Dermis microvascular lymphatic vessel endothelial cell (primary cell): ENCODE data around the gene SFXN1. TPM values are rescaled to one million over a fixed set of nuclear protein-coding genes. Genes with fewer than 3 reads are reported as not detected.

Source experiments
- DNase-seq, 2 donors: peaks; one replicate each; pipeline versions ENCODE4 v3.0.0 to v3.0.0-alpha.2; 2010; ENCODE audit warnings: low read depth in 2 of 2
- total RNA-seq: library from RNA; depleted of rRNA; stranded (reverse); fragments of >200 nt; gene quantifications from 2 replicates; pipeline ENCODE4 v1.2.1, GENCODE V29; 2014

Gene SFXN1
- total RNA-seq, 1 donor from 2014 or later, result 71.8 TPM

- no peak for DNase-seq
These were observed 95.3 kb downstream of the SFXN1 start for GRCh38 chr5:175573493-175574269.

- no peak for DNase-seq
These were observed 96.9 kb downstream of the SFXN1 start for GRCh38 chr5:175575301-175575700.

- no peak for DNase-seq
These were observed 97.7 kb downstream of the SFXN1 start for GRCh38 chr5:175576096-175576495.

- DNase-seq, result no peak
These were observed 98.2 kb downstream of the SFXN1 start for GRCh38 chr5:175576591-175576990.

Other genes with a start within 250 kb of the SFXN1 start
- gene DRD1, start 34.4 kb upstream of the SFXN1 start, total RNA-seq, result not detected in 2 replicates
- 0.13 TPM in 1 of 2 replicates, not detected in the other for gene HRH2, start 179.5 kb downstream of the SFXN1 start, total RNA-seq